BLaER1 (cell line): ENCODE results near the gene CXCR4.
"Not testable (repeated sequence)": the region's sequence is repeated elsewhere in the genome, so short reads cannot be mapped to it uniquely, and the experiment has no call there.

Experiments used
- H3K27ac ChIP-seq: shearing (Covaris generic); formaldehyde crosslinking; 2 replicates; pipeline ENCODE4 v1.8.1; 2022
- H3K27me3 ChIP-seq: shearing (Covaris generic); formaldehyde crosslinking; 2 replicates; pipeline ENCODE4 v1.8.1; 2022
- H3K36me3 ChIP-seq: shearing (Covaris generic); formaldehyde crosslinking; 2 replicates; pipeline ENCODE4 v1.8.1; 2022
- H3K4me1 ChIP-seq: shearing (Covaris generic); formaldehyde crosslinking; 2 replicates; pipeline ENCODE4 v1.8.1; 2022
- H3K4me2 ChIP-seq: shearing (Covaris generic); formaldehyde crosslinking; 2 replicates; pipeline ENCODE4 v1.8.1; 2022
- H3K4me3 ChIP-seq: shearing (Covaris generic); formaldehyde crosslinking; 2 replicates; pipeline ENCODE4 v1.8.1; 2022
- H3K9ac ChIP-seq: shearing (Covaris generic); formaldehyde crosslinking; 2 replicates; pipeline ENCODE4 v1.8.1; 2022
- H3K9me3 ChIP-seq: shearing (Covaris generic); formaldehyde crosslinking; 2 replicates; pipeline ENCODE4 v1.8.1; 2022
- H4K20me1 ChIP-seq: shearing (Covaris generic); formaldehyde crosslinking; 2 replicates; pipeline ENCODE4 v1.8.1; 2022
- Cebpa-rat ChIP-seq: shearing (Covaris generic); IDR thresholded peaks from 2 replicates; pipeline ENCODE4 v1.8.1; 2022

CXCR4 gene

DNA sequence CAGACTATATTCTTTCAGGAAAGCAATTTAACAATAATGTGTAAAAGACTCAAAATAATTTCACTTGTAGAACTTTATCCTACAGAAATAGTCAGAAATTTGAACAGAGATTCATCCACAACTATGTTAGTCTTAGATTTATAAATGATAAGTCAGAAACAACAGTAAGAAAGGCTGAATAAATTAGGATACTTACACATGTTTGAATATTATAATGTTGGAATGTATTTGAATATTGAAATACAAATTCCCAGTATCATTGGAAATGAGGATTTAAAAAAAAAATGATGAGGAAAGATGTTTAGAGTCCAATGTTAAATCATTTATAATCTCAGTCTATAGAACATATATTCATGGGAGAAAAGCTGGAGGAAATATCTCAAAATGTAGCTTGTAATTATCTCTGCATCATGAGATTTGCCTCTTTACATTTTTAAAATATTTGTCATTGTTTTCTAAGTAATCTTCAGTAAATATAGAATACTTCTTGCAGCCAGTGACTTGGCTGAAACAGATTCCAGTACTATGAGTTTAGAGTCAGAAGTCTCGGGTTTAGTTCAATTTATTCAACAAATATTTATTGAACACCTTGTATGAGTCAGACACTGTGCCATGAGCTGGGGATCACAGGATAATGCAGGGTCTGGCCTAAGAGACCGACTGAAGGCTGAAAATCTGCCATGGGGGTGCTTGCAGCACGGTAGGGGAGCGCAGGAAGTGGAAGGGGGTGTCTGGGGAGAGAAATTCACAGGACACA is 32.3 kb downstream of the CXCR4 start:
- no peak overlapping the region for H3K9ac ChIP-seq
- H3K36me3 ChIP-seq: no peaks in the 10 kb centered on the region
- peaks cover 23% of the 10 kb centered on the region for H3K9me3 ChIP-seq
- no peaks in the 10 kb centered on the region for H3K27me3 ChIP-seq
- no peak overlapping the region for H3K4me2 ChIP-seq
- no peak overlapping the region for H3K4me3 ChIP-seq
- no peak for TF ChIP-seq Cebpa-rat
- no peak overlapping the region for H3K27ac ChIP-seq
- peaks cover 7% of the 10 kb centered on the region; the same call in 1 of the 2 replicates for H3K4me1 ChIP-seq
- no peaks in the 10 kb centered on the region for H4K20me1 ChIP-seq

DNA sequence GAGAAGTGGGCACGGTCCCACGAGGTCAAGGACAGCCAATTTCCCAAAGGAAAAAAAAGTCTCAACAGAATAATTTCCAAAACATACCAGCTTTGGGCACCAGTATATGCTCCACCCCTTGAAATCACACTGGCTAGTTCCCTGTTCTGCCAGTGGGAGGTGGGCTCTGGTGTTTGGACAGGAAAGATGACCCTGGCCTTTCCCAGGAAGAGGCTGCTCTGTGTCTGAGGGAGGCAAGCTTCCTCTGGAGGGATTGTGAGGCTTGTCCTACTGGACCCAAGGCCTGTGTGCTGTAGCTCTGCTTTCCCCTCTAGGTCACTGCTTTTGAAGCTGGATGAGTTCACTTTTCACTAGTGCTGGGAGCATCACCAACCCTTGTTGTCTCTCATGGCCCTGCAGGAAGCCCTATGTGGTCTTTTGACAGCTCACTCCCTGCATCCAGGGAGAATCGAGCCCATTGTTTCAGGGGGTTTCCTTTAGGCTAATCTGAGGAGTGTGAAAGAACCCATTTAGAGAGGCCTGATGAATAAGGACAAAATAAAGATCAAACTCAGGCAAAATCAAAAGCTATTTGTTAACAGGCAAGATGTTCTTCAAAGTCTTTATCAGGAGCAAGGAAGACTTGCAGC is 36.3 kb downstream of the CXCR4 start:
- H3K36me3 ChIP-seq: no peaks in the 10 kb centered on the region
- H3K27ac ChIP-seq: no peak overlapping the region
- H3K9ac ChIP-seq: no peak overlapping the region
- TF ChIP-seq Cebpa-rat: no peak
- no peaks in the 10 kb centered on the region for H3K27me3 ChIP-seq
- no peaks in the 10 kb centered on the region for H4K20me1 ChIP-seq
- H3K9me3 ChIP-seq: no peaks in the 10 kb centered on the region
- peaks cover 4% of the 10 kb centered on the region; the same call in 1 of the 2 replicates for H3K4me1 ChIP-seq
- H3K4me2 ChIP-seq: no peak overlapping the region
- no peak overlapping the region for H3K4me3 ChIP-seq

DNA sequence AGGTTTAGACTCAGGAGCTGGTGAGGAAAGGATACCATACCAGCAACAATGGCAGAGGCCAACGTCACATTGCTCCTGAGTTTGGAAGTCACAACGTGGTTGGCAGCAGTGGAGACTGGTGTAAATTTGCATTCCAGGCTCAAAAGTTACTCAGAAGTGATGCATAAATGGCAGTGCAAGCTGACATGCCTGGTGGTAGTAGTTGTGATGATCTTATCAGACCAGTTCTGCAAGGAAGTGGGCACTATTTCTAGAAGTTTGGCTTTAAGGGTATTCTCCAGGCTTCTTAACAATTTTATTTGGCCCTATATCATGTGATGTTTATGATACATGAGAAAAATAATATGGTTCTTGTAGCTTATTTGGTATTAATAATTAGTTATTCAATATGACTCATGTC is 37.8 kb downstream of the CXCR4 start:
- H3K9ac ChIP-seq: no peak overlapping the region
- H3K36me3 ChIP-seq: no peaks in the 10 kb centered on the region
- H3K27ac ChIP-seq: no peak overlapping the region
- H3K4me2 ChIP-seq: no peak overlapping the region
- no peaks in the 10 kb centered on the region for H3K27me3 ChIP-seq
- no peak for TF ChIP-seq Cebpa-rat
- no peaks in the 10 kb centered on the region for H3K4me1 ChIP-seq
- no peaks in the 10 kb centered on the region for H4K20me1 ChIP-seq
- H3K9me3 ChIP-seq: no peaks in the 10 kb centered on the region
- H3K4me3 ChIP-seq: no peak overlapping the region

DNA sequence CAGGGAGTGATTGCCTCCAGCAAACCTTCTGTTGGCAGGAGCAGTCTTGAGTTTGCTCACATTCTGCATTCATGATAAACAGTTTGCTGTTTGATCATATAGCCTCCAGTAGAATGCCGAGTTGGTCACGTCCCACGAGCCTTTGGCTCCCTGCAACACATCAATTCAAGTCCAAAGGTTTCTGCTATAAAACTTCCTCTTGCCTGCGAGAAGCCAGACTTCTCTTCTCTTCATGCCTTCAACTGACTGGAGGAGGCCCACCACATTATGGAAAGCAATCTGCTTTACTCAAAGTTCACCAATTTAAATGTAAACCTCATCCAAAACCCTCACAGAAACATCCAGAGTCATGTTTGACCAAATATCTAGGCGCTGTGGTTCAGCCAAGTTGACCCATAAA is 40.8 kb downstream of the CXCR4 start:
- H3K27me3 ChIP-seq: no peaks in the 10 kb centered on the region
- H3K9me3 ChIP-seq: peaks cover 23% of the 10 kb centered on the region
- H3K36me3 ChIP-seq: no peaks in the 10 kb centered on the region
- H3K4me3 ChIP-seq: no peak overlapping the region
- no peak overlapping the region for H3K4me2 ChIP-seq
- H4K20me1 ChIP-seq: no peaks in the 10 kb centered on the region
- no peak overlapping the region for H3K27ac ChIP-seq
- H3K4me1 ChIP-seq: peaks cover 11% of the 10 kb centered on the region
- no peak overlapping the region for H3K9ac ChIP-seq
- TF ChIP-seq Cebpa-rat: no peak

DNA sequence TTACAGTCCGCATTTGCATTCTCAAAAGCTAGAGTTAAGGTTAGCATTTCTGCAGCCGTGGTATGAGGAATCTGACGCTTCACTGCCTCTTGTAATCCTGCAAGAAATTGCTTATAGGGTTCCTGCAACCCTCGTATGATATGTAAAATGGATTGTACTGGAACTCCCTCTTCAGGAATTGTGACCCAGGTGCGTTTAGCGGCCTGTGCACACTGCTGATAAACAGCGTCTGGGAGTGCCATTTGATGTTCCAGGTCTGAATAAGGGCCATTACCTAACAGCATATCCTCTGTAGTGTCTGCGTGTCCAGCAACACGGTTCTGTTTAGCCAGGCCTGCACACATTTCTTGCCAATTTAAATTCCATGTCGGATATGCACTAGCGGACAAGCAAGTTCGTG is 42.5 kb downstream of the CXCR4 start:
- Histone ChIP-seq H3K36me3 (no peaks in the 10 kb centered on the region), H3K27me3 (no peaks in the 10 kb centered on the region), H3K4me3 (no peak overlapping the region), H4K20me1 (no peaks in the 10 kb centered on the region), H3K4me2 (no peak overlapping the region), H3K9ac (no peak overlapping the region), H3K27ac (no peak overlapping the region), H3K4me1 (peaks cover 19% of the 10 kb centered on the region), H3K9me3 (peaks cover 32% of the 10 kb centered on the region)
- no peak for TF ChIP-seq Cebpa-rat

DNA sequence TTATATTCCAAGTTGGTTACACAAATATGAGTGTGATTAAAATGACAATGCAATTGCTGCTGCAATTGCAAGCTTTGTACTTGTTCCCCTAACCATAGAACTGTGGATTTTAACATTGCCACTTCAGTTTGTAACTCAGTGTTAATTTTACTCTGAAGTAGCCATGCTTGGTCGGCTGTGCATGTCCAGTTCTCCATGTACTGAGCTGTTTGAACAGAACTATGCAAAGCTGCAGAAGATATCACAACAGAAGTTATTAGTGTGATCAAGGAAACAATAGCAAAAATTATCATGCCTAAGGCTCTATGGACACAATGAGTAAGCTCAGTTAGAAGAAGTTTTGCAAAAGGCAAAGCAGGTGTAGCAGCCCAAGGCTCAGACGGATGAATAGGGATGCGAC is 45.3 kb downstream of the CXCR4 start:
- Histone ChIP-seq H3K4me1 (peaks cover 19% of the 10 kb centered on the region), H3K9ac (no peak overlapping the region), H3K4me3 (no peak overlapping the region), H3K4me2 (peak overlapping the region; percentile 44), H3K27me3 (no peaks in the 10 kb centered on the region), H3K36me3 (no peaks in the 10 kb centered on the region), H4K20me1 (no peaks in the 10 kb centered on the region), H3K9me3 (peaks cover 32% of the 10 kb centered on the region), H3K27ac (no peak overlapping the region)
- TF ChIP-seq Cebpa-rat: no peak

DNA sequence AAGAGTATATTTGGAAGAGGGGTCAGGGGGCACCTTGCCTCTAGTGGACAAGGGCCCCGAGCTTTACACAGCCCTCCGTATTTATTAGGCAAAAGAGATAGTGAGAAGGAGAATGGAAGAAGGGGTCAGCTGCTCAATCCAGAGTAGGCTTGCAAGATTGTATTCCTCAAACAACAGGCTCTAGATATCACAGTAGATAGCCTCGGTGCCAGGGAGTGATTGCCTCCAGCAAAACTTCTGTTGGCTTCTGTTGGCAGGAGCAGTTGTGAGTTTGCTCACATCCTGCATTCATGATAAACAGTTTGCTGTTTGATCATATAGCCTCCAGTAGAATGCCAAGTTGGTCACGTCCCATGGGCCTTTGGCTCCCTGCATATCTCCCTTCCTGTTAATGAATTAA is 46.1 kb downstream of the CXCR4 start:
- H4K20me1 ChIP-seq, H3K9ac ChIP-seq, H3K27me3 ChIP-seq: not testable (repeated sequence)

DNA sequence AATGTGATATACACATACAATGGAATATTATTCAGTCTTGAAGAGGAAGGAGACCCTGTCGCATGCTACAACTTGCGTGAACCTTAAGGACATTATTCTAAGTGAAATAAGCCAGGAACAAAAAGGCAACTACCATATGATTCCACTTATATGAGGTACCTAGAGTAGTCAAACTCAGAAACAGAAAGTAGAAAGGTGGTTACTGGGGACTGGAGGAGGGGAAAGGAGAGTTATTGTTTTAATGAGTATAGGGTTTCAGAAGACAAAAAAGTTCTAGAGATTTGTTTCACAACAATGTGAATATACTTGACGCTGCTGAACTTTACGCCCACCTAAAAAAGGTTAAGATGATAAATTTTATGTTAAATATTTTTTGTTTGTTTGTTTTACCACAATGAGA is 47.0 kb downstream of the CXCR4 start:
- H3K27ac ChIP-seq: no peak overlapping the region
- no peaks in the 10 kb centered on the region for H3K36me3 ChIP-seq
- no peak overlapping the region for H3K4me3 ChIP-seq
- no peak overlapping the region for H3K9ac ChIP-seq
- no peak overlapping the region for H3K4me2 ChIP-seq
- H3K4me1 ChIP-seq: peaks cover 19% of the 10 kb centered on the region
- TF ChIP-seq Cebpa-rat: no peak
- no peaks in the 10 kb centered on the region for H4K20me1 ChIP-seq
- H3K27me3 ChIP-seq: no peaks in the 10 kb centered on the region
- H3K9me3 ChIP-seq: peaks cover 32% of the 10 kb centered on the region

More for the DNA sequence above, 46.1 kb downstream of the CXCR4 start:
- H3K36me3 ChIP-seq, H3K27ac ChIP-seq, H3K4me3 ChIP-seq: not testable (repeated sequence)
- Histone ChIP-seq H3K4me2 (peak overlapping the region; percentile 44), H3K9me3 (peaks cover 32% of the 10 kb centered on the region), H3K4me1 (peaks cover 19% of the 10 kb centered on the region)

DNA sequence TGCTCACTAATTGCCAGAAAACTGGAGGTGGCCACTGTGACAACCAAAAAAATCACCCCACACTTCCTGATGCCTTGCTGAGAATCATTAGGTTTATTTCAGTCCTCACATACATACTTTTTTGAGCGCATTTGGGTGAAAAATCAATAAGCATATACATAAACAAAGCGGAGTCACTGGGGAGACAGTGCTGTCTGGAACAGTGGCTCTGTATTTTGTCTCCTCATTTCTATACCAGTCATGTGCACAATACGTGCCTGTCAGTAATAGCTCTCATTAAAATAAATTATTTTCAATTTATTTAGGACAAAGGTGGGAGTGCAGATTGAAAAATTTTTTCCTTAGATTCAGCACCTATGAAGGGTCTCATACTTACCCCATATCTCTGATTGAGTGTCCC is 48.2 kb downstream of the CXCR4 start:
- no peaks in the 10 kb centered on the region for H4K20me1 ChIP-seq
- H3K9me3 ChIP-seq: peaks cover 32% of the 10 kb centered on the region
- H3K4me1 ChIP-seq: peaks cover 31% of the 10 kb centered on the region
- no peak overlapping the region for H3K4me3 ChIP-seq
- H3K27ac ChIP-seq: no peak overlapping the region
- no peaks in the 10 kb centered on the region for H3K27me3 ChIP-seq
- no peak overlapping the region for H3K4me2 ChIP-seq
- H3K36me3 ChIP-seq: no peaks in the 10 kb centered on the region
- no peak for TF ChIP-seq Cebpa-rat
- H3K9ac ChIP-seq: no peak overlapping the region

DNA sequence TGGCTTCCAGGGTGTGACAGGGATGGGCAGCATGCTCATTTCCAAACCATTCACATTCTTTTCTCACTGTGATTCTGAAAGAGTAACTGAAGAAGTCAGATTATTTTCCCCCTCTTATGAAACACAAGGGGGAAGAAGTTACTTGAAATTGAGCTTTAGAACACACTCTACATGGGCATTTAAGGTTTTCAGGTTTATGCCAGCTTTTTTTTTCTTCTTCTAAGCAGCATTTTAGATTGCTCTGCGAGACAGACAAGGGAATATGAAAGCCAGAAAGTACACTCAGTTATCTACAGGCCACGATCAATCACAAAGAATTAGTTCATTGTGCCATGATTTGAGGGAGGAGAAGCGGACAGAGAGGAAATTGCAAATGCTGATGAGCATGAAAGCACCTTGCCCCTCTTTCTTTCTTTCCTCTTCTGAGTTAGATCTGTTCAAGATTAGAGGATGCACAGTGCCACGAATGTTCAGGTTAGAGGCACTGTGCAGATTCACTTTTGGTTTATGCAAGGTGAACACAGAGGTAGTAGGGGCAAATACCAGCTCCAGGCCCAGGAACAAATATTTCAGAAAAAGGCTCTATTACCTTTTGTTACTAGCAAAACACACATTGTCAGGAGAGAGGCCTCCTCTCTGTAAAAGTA is 49.2 kb downstream of the CXCR4 start:
- no peaks in the 10 kb centered on the region for H3K36me3 ChIP-seq
- H4K20me1 ChIP-seq: no peaks in the 10 kb centered on the region
- no peak overlapping the region for H3K9ac ChIP-seq
- H3K9me3 ChIP-seq: peaks cover 22% of the 10 kb centered on the region
- no peaks in the 10 kb centered on the region for H3K27me3 ChIP-seq
- H3K27ac ChIP-seq: no peak overlapping the region
- no peak overlapping the region for H3K4me3 ChIP-seq
- H3K4me2 ChIP-seq: no peak overlapping the region
- no peak for TF ChIP-seq Cebpa-rat
- H3K4me1 ChIP-seq: peaks cover 31% of the 10 kb centered on the region
